DOHH2 (cell line): Measurements from ENCODE around the gene HERC3.

Source experiments
- H3F3A ChIP-seq: fragments of 200-600 bp; sonication (generic), shearing (Covaris generic); 2 replicates; pipeline ENCODE4 v1.6.0; 2016; ENCODE audit warnings: antibody characterized with exemption, mild to moderate bottlenecking; ENCODE audit not compliant: control insufficient read depth, insufficient read depth
- H3K27ac ChIP-seq: fragments of 200-600 bp; sonication (generic); 2 replicates; pipeline ENCODE4 v1.5.1; 2014; ENCODE audit warnings: low read depth, mild to moderate bottlenecking, low read length, moderate library complexity
- H3K27me3 ChIP-seq: fragments of 200-600 bp; sonication (generic); 2 replicates; pipeline ENCODE4 v1.6.1; 2014; ENCODE audit warnings: mild to moderate bottlenecking, low read length, mixed read lengths; ENCODE audit not compliant: control insufficient read depth
- H3K36me3 ChIP-seq: fragments of 200-600 bp; sonication (generic); 2 replicates; pipeline ENCODE4 v1.6.1; 2014; ENCODE audit warnings: mild to moderate bottlenecking, low read length, moderate library complexity, mixed read lengths; ENCODE audit not compliant: control insufficient read depth
- H3K4me1 ChIP-seq: fragments of 200-600 bp; sonication (generic); 2 replicates; pipeline ENCODE4 v1.6.1; 2014; ENCODE audit warnings: mild to moderate bottlenecking, low read length, mixed read lengths; ENCODE audit not compliant: control insufficient read depth
- H3K4me2 ChIP-seq: fragments of 200-600 bp; sonication (generic); 2 replicates; pipeline ENCODE4 v1.6.0; 2014; ENCODE audit warnings: mild to moderate bottlenecking, low read length, moderate library complexity
- H3K4me3 ChIP-seq: fragments of 200-600 bp; sonication (generic); 2 replicates; pipeline ENCODE4 v1.5.1; 2014; ENCODE audit warnings: mild to moderate bottlenecking, low read length, mixed read lengths
- H3K79me2 ChIP-seq: fragments of 200-600 bp; sonication (generic); 2 replicates; pipeline ENCODE4 v1.6.1; 2014; ENCODE audit warnings: mild to moderate bottlenecking, low read length, mixed read lengths; ENCODE audit not compliant: control insufficient read depth
- H3K9me2 ChIP-seq: fragments of 200-600 bp; sonication (generic); replicated peaks from 2 replicates; pipeline ENCODE4 v1.6.1; 2014; ENCODE audit warnings: mild to moderate bottlenecking, low read length, mixed read lengths; ENCODE audit not compliant: control insufficient read depth
- H3K9me3 ChIP-seq: fragments of 200-600 bp; sonication (generic); 2 replicates; pipeline ENCODE4 v1.6.1; 2014; ENCODE audit warnings: antibody characterized with exemption, low read length, mixed read lengths; ENCODE audit not compliant: control insufficient read depth, insufficient read depth
- H4K20me1 ChIP-seq: fragments of 200-600 bp; sonication (generic); 2 replicates; pipeline ENCODE4 v1.6.0; 2014; ENCODE audit warnings: low read depth, mild to moderate bottlenecking, antibody characterized with exemption, low read length, moderate library complexity; ENCODE audit not compliant: control insufficient read depth, insufficient read depth
- EZH2phosphoT487 ChIP-seq: fragments of 200-600 bp; sonication (generic); IDR thresholded peaks from 2 replicates; pipeline ENCODE4 v1.6.1; 2017; ENCODE audit warnings: borderline replicate concordance, mild to moderate bottlenecking, antibody characterized with exemption, low read length, moderate library complexity, mixed read lengths
- TF ChIP-seq, protein P1 (sequence below): fragments of 200-600 bp; sonication (generic); IDR thresholded peaks from one replicate; pipeline ENCODE4 v1.5.1; 2014; ENCODE audit warnings: antibody characterized with exemption, mild to moderate bottlenecking, low read depth, low read length; ENCODE audit not compliant: poor library complexity, severe bottlenecking

Gene HERC3

GRCh38 chr4:88613417-88613875 lies 21.2 kb downstream of the HERC3 start:
- Histone ChIP-seq H3K27me3 (no peaks in the 10 kb centered on the region), H3F3A (no peaks in the 10 kb centered on the region), H3K79me2 (no peaks in the 10 kb centered on the region), H3K27ac (no peak overlapping the region), H3K9me3 (no peaks in the 10 kb centered on the region), H4K20me1 (0 out of 2 replicates have a peak, but pooled peaks cover 2% of the 10 kb centered on the region), H3K4me3 (no peak overlapping the region), H3K4me1 (peaks cover 19% of the 10 kb centered on the region), H3K36me3 (peaks cover 5% of the 10 kb centered on the region), H3K9me2 (no peaks in the 10 kb centered on the region), H3K4me2 (peak overlapping the region; percentile 32; the same call in 1 of the 2 replicates)
- TF ChIP-seq, protein P1, sequence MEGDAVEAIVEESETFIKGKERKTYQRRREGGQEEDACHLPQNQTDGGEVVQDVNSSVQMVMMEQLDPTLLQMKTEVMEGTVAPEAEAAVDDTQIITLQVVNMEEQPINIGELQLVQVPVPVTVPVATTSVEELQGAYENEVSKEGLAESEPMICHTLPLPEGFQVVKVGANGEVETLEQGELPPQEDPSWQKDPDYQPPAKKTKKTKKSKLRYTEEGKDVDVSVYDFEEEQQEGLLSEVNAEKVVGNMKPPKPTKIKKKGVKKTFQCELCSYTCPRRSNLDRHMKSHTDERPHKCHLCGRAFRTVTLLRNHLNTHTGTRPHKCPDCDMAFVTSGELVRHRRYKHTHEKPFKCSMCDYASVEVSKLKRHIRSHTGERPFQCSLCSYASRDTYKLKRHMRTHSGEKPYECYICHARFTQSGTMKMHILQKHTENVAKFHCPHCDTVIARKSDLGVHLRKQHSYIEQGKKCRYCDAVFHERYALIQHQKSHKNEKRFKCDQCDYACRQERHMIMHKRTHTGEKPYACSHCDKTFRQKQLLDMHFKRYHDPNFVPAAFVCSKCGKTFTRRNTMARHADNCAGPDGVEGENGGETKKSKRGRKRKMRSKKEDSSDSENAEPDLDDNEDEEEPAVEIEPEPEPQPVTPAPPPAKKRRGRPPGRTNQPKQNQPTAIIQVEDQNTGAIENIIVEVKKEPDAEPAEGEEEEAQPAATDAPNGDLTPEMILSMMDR: no peak
- TF ChIP-seq EZH2phosphoT487: no peak

- no peaks in the 10 kb centered on the region for H3K79me2 ChIP-seq
- H3K9me2 ChIP-seq: no peaks in the 10 kb centered on the region
- no peak overlapping the region for H3K4me2 ChIP-seq
- no peaks in the 10 kb centered on the region for H3K9me3 ChIP-seq
- H3K4me1 ChIP-seq: peaks cover 25% of the 10 kb centered on the region
- TF ChIP-seq, protein P1: no peak
- TF ChIP-seq EZH2phosphoT487: no peak
- no peaks in the 10 kb centered on the region for H3K27me3 ChIP-seq
- H3K36me3 ChIP-seq: no peaks in the 10 kb centered on the region
- H4K20me1 ChIP-seq: 0 out of 2 replicates have a peak, but pooled peaks cover 2% of the 10 kb centered on the region
- H3K27ac ChIP-seq: no peak overlapping the region
- H3F3A ChIP-seq: no peaks in the 10 kb centered on the region
- no peak overlapping the region for H3K4me3 ChIP-seq
These were observed 21.8 kb downstream of the HERC3 start for GRCh38 chr4:88614058-88614457.

- no peaks in the 10 kb centered on the region for H3K9me3 ChIP-seq
- no peak overlapping the region for H3K27ac ChIP-seq
- H4K20me1 ChIP-seq: 0 out of 2 replicates have a peak, but pooled peaks cover 2% of the 10 kb centered on the region
- no peaks in the 10 kb centered on the region for H3F3A ChIP-seq
- H3K27me3 ChIP-seq: no peaks in the 10 kb centered on the region
- no peak overlapping the region for H3K4me3 ChIP-seq
- H3K9me2 ChIP-seq: no peaks in the 10 kb centered on the region
- H3K36me3 ChIP-seq: no peaks in the 10 kb centered on the region
- H3K4me2 ChIP-seq: no peak overlapping the region
- H3K79me2 ChIP-seq: no peaks in the 10 kb centered on the region
- peaks cover 37% of the 10 kb centered on the region for H3K4me1 ChIP-seq
- TF ChIP-seq, protein P1: no peak
- no peak for TF ChIP-seq EZH2phosphoT487
These were observed 24.2 kb downstream of the HERC3 start for GRCh38 chr4:88616275-88617150.
